HG03469 (cell line): ENCODE data around the gene TRMT10C.
"Not testable (repeated sequence)": the region's sequence is repeated elsewhere in the genome, so short reads cannot be mapped to it uniquely, and the experiment has no call there.

Source experiments
- ATAC-seq: cut with Tn5 transposase; IDR thresholded peaks from one replicate; pipeline ENCODE4 v1.9.1; 2021; ENCODE audit warnings: mild to moderate bottlenecking, moderate library complexity, moderate number of reproducible peaks; ENCODE audit not compliant: unreplicated experiment

Gene TRMT10C

GRCh38 chr3:101544161-101544850 lies 17.4 kb upstream of the TRMT10C start:
- ATAC-seq = no peak

- no peak for ATAC-seq
Measured at GRCh38 chr3:101548527-101549105, 13.1 kb upstream of the TRMT10C start.

GRCh38 chr3:101549473-101549872 lies 12.2 kb upstream of the TRMT10C start:
- ATAC-seq = no peak

GRCh38 chr3:101551359-101552081 lies 10.1 kb upstream of the TRMT10C start:
- ATAC-seq = not testable (repeated sequence)

- ATAC-seq = not testable (repeated sequence)
Measured at GRCh38 chr3:101553381-101553780, 8.3 kb upstream of the TRMT10C start.

GRCh38 chr3:101556064-101556463 lies 5.6 kb upstream of the TRMT10C start:
- ATAC-seq = no peak

- no peak for ATAC-seq
Measured at GRCh38 chr3:101567528-101568317, 6.1 kb downstream of the TRMT10C start.

- ATAC-seq = no peak
Measured at GRCh38 chr3:101571028-101571895, 9.6 kb downstream of the TRMT10C start.

- ATAC-seq = peak; percentile 67
Measured at GRCh38 chr3:101573449-101574387, 12.1 kb downstream of the TRMT10C start, which contains the start of gene PCNP. TSS of gene PCNP (plus strand) at chr3:101574180. CDS start at chr3:101574216, 36 bp downstream.

- ATAC-seq = peak; percentile 29
Measured at GRCh38 chr3:101574388-101575112, 12.9 kb downstream of the TRMT10C start.

GRCh38 chr3:101577286-101577685 lies 15.6 kb downstream of the TRMT10C start:
- no peak for ATAC-seq

- no peak for ATAC-seq
Measured at GRCh38 chr3:101588616-101589015, 26.9 kb downstream of the TRMT10C start.

- ATAC-seq = no peak
Measured at GRCh38 chr3:101591071-101591470, 29.4 kb downstream of the TRMT10C start.

- no peak for ATAC-seq
Measured at GRCh38 chr3:101602731-101603130, 41.1 kb downstream of the TRMT10C start.

GRCh38 chr3:101603184-101603583 lies 41.5 kb downstream of the TRMT10C start:
- no peak for ATAC-seq

GRCh38 chr3:101605398-101605797 lies 43.7 kb downstream of the TRMT10C start:
- not testable (repeated sequence) for ATAC-seq

- peak; percentile 46 for ATAC-seq
Measured at GRCh38 chr3:101611023-101611422, 49.4 kb downstream of the TRMT10C start.

- not testable (repeated sequence) for ATAC-seq
Measured at GRCh38 chr3:101613014-101613413, 51.3 kb downstream of the TRMT10C start.
